HG02884 (cell line): Measurements from ENCODE around the gene TMEM267.
"Not testable (repeated sequence)": the region's sequence is repeated elsewhere in the genome, so short reads cannot be mapped to it uniquely, and the experiment has no call there.

Experiments
- ATAC-seq: cut with Tn5 transposase; IDR thresholded peaks from one replicate; pipeline ENCODE4 v1.9.1; 2021; ENCODE audit warnings: mild to moderate bottlenecking, moderate library complexity; ENCODE audit not compliant: unreplicated experiment

Gene TMEM267

GRCh38 chr5:43411495-43411894 is 72.2 kb downstream of the TMEM267 start:
- no peak for ATAC-seq

- ATAC-seq, result no peak
Observed at GRCh38 chr5:43410414-43410813, 73.3 kb downstream of the TMEM267 start.

GRCh38 chr5:43409809-43410271 is 73.8 kb downstream of the TMEM267 start:
- no peak for ATAC-seq

GRCh38 chr5:43402524-43403066 is 81.1 kb downstream of the TMEM267 start:
- ATAC-seq, result not testable (repeated sequence)

GRCh38 chr5:43401827-43402226 is 81.8 kb downstream of the TMEM267 start:
- no peak for ATAC-seq

- ATAC-seq, result no peak
Observed at GRCh38 chr5:43400082-43400481, 83.6 kb downstream of the TMEM267 start.

- ATAC-seq, result peak; percentile 95
Observed at GRCh38 chr5:43396762-43397304, 86.8 kb downstream of the TMEM267 start.
